ENCODE measurements around the gene GDA.
"Not testable (repeated sequence)": the region's sequence is repeated elsewhere in the genome, so short reads cannot be mapped to it uniquely, and the experiment has no call there.

The GDA gene

GRCh38 chr9:72211047-72211446 lies 61.8 kb downstream of the GDA start:
- no peak for DNase-seq

GRCh38 chr9:72213906-72214305 lies 64.7 kb downstream of the GDA start:
- DNase-seq = no peak

- DNase-seq = no peak
These were observed 68.1 kb downstream of the GDA start for GRCh38 chr9:72217306-72217842.

GRCh38 chr9:72220589-72220988 lies 71.3 kb downstream of the GDA start:
- no peak for DNase-seq

GRCh38 chr9:72226146-72226812 lies 77.0 kb downstream of the GDA start:
- DNase-seq = no peak

- no peak for DNase-seq
These were observed 79.0 kb downstream of the GDA start for GRCh38 chr9:72228282-72228681.

- no peak for DNase-seq
These were observed 83.5 kb downstream of the GDA start for GRCh38 chr9:72232778-72233177.

- DNase-seq = no peak
These were observed 98.3 kb downstream of the GDA start for GRCh38 chr9:72247549-72247948.

- no peak for DNase-seq
These were observed 102.3 kb downstream of the GDA start for GRCh38 chr9:72251589-72251988.

- DNase-seq = no peak
These were observed 105.8 kb downstream of the GDA start for GRCh38 chr9:72254901-72255545.

GRCh38 chr9:72255569-72255968 lies 106.3 kb downstream of the GDA start:
- no peak for DNase-seq

GRCh38 chr9:72256931-72257330 lies 107.7 kb downstream of the GDA start:
- no peak for DNase-seq

GRCh38 chr9:72257814-72258213 lies 108.6 kb downstream of the GDA start:
- no peak for DNase-seq

GRCh38 chr9:72262063-72262462 lies 112.8 kb downstream of the GDA start:
- DNase-seq = no peak

GRCh38 chr9:72263572-72263971 lies 114.3 kb downstream of the GDA start:
- DNase-seq = no peak

GRCh38 chr9:72268961-72269360 lies 119.7 kb downstream of the GDA start:
- DNase-seq = no peak

GRCh38 chr9:72270359-72270758 lies 121.1 kb downstream of the GDA start:
- DNase-seq = not testable (repeated sequence)

GRCh38 chr9:72271613-72272478 lies 122.6 kb downstream of the GDA start:
- peak; percentile 31 for DNase-seq

- no peak for DNase-seq
These were observed 125.2 kb downstream of the GDA start for GRCh38 chr9:72274441-72274840.

GRCh38 chr9:72274916-72275315 lies 125.7 kb downstream of the GDA start:
- no peak for DNase-seq

GRCh38 chr9:72276429-72276828 lies 127.2 kb downstream of the GDA start:
- DNase-seq = no peak

- DNase-seq = no peak
These were observed 129.7 kb downstream of the GDA start for GRCh38 chr9:72278959-72279358.

GRCh38 chr9:72280913-72281500 lies 131.8 kb downstream of the GDA start:
- peak; percentile 68 for DNase-seq
